GM19324 (cell line): ENCODE results near the gene GTPBP4.
"Not testable (repeated sequence)": the region's sequence is repeated elsewhere in the genome, so short reads cannot be mapped to it uniquely, and the experiment has no call there.

ENCODE experiments used
- ATAC-seq: cut with Tn5 transposase; IDR thresholded peaks from one replicate; pipeline ENCODE4 v1.9.1; 2021; ENCODE audit warnings: mild to moderate bottlenecking, moderate library complexity; ENCODE audit not compliant: unreplicated experiment, low FRiP score

The GTPBP4 gene

DNA sequence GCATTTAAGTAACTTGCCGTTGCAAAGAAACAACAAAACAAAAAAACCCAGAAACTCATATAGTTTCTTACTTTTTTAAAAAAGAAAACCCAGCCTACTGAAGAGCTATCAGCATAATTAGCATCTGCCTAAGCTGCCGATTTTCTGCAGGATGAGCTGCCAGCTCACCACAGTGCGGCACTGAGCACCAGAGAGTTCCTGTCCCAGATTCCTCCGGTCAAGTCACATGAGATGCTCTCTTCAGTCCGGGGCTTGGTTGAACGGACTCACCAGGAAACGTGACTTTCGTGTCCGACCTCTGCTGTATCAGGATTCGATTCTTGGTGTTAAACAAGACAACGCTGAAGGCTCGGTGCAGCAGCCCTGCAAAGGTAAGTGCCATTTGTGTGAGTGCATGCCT lies 34.2 kb downstream of the GTPBP4 start:
- ATAC-seq = no peak

DNA sequence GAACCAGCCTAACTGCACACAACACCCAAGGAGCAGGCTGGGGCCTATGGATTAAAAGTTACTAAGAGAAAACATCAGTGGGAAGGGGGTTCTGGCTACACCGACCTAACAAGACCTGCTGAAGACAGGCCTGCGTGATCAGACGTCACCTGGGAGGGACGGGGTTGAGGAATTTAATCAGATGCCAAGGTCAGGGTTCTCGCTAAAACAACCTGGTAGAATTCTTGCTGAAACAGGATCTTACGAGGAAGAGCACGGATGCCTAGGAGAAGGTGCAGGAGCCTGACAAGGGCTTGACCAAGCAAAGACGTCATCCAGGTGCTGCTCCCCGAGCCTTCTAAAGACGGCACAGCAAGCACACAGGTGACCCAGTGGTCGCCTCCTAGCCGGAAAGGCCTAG lies 35.9 kb downstream of the GTPBP4 start:
- no peak for ATAC-seq

DNA sequence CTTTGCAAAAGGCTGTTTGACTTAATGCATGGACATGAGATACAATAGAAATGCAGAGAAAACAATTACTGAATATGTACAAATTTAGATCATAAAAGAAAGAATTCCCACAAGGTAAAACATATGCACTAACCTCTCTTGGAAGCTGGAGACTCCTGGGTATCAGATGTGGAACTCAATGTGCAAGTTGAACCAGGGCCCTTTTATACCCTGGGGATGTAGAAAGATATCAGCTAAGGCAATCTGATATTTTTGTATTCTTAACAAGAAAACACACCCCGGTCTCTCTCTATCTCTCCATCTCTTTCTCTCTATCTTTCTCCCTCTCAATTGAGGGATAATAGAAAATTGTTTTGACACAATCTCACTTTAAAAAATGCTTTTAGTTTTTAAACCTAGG lies 37.4 kb downstream of the GTPBP4 start, which contains the start of gene IDI2:
Gene IDI2 (minus strand): TSS at position 177 of the 400 bp plus-strand sequence. CDS start 1,136 bp downstream, outside the sequence.
- ATAC-seq = no peak

DNA sequence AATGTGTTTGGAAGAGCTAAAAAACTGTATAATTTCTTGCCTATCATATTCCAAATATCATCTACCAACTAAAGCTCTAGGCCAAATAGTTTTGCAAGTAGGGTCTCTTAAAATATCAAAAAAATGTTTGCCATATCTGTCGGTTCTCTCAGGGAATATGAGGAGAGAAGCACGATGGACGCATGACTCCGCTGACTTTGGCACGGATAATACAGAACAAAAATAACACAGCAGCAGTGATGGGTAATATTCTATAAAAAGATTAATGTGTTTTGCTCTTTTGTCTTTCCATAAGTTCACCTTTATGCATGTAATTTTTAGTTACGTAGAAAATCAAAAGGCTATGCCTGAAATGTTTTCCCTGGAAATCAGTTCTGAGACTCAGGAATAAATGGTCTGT lies 38.3 kb downstream of the GTPBP4 start:
- no peak for ATAC-seq

DNA sequence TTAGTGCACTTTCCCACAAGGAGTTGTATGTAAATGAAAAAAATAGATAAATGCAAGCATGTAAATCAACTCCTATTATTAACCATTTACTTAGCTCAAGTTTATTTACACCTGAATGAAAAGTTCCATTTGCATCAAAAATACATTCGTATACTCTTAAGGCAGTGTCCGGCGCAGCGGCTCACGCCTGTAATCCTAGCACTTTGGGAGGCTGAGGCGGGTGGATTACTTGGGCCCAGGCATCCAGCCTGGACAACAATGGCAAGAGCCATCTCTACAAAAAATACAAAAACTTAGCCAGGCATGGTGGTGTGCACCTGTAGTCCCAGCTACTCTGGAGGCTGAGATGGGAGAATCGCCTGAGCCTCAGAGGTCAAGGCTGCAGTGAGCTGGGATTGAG lies 41.6 kb downstream of the GTPBP4 start:
- no peak for ATAC-seq

DNA sequence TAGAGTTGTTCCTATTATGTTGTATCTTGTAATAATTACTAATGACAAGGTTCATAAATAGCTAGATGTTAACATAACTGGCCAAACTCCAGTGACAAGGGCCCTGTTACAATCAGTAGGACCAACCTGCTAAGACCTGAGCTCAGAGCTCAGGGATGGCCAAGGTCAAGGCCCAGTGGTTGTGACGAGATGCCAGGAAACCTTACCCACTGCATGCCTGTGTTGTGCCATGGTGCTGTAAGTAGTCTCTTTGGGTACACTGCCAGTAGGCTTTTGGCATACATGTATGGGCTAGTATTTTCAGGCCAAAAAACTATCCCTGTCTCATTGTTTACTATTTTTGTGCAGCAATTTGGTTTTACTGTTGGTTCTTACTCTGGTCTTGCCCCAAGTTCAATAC lies 45.4 kb downstream of the GTPBP4 start:
- no peak for ATAC-seq

DNA sequence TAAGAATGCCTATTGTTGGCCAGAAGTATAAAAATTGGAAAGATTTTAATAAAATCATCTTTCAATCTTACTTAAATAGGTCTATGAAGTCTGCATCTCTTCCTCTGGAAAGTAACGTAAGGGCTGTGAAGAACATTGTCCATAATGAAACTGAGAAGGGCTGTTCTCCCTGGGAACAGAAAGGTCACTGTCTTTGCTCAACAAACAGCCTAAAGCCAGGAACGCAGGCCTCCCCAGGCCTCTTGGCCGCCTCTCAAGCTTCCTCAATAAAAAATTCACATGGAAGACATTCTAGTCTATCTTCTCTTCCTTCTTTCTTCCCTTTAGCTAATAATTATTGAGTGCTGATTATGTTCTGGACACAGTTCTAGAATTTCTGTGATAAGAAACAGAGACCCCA lies 46.5 kb downstream of the GTPBP4 start:
- ATAC-seq = no peak

DNA sequence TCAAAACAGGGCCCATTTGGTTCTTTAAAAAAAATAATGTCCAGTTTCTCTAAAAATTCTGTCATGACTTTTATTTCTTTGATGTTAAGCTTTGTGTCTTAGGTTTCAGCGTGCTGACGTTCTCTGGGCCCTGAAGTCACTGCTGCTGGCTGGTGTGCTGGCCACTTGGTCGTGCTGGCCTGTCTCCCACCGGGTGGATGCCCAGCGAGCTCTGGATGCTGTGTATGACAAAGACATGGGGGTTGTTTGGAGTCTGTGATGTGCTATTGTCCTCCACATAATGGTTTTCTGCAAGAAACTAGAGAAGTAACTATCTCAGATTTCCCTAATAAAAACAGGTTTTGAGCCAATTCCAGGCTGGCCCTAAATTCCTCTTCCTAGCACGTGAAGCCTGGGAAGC lies 47.0 kb downstream of the GTPBP4 start:
- no peak for ATAC-seq

DNA sequence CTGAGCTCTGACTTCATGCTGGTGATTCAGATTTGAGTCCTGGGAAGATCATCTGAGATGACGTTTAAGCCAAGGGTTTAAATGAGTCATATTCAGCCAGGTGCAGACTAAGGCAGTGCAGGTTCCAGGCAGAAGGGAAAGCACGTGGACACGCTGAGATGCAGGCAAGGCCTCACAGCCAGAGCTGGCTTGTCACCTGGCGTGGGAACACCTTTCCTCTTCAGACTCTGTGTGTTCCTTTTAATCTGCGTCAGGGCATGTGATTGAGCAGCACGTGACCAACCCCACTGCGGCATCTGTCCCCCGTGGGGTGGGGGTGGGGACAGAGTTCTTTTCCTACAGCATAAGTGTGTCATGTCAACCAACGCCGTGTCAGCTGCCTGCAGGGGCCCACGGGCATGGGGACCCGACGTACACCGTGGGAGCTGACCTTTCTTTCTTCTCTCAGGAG lies 48.1 kb downstream of the GTPBP4 start:
- no peak for ATAC-seq

DNA sequence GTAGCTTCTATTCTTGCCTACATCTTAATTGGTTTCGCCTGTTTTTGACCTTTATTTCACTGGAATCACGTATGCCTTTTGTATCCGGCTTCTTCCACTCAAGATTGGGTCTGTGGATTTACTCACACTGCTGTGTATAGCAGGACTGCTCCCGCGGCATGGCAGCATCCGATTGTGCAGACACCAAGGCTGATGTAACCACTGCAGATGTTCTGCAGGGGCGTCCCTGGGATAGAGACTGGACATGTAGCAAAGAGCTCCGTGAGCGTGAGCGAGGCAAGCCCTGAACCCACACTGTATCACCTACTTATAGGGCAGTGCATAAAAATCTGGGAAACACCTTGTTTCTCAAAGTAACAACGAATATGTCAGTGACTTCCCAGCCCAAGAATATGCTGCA lies 48.9 kb downstream of the GTPBP4 start:
- ATAC-seq = no peak

DNA sequence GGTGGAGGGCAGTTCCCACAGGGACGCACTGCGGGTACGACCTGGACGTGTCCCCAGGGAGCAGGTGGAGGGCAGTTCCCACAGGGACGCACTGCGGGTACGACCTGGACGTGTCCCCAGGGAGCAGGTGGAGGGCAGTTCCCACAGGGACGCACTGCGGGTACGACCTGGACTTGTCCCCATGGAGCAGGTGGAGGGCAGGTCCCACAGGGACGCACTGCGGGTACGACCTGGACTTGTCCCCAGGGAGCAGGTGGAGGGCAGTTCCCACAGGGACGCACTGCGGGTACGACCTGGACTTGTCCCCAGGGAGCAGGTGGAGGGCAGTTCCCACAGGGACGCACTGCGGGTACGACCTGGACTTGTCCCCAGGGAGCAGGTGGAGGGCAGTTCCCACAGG lies 50.5 kb downstream of the GTPBP4 start:
- ATAC-seq = not testable (repeated sequence)

DNA sequence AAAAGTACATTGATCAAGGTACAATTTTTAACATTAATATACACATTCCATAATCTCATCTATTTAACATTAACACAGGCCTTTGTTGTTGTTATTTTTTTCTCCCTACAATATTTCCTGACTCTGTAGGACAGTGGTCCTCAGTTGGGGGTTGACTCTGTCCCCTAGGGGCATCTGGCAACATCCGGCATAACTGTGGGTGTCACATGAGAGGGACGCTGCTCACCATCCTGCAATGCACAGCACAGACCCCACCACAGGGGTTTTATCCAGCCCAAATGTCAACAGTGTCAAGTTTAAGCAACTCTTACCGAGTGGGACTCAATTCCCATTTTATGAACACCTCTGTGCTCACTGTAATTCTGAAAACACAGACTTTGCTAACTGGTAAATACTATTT lies 51.9 kb downstream of the GTPBP4 start:
- ATAC-seq = no peak

DNA sequence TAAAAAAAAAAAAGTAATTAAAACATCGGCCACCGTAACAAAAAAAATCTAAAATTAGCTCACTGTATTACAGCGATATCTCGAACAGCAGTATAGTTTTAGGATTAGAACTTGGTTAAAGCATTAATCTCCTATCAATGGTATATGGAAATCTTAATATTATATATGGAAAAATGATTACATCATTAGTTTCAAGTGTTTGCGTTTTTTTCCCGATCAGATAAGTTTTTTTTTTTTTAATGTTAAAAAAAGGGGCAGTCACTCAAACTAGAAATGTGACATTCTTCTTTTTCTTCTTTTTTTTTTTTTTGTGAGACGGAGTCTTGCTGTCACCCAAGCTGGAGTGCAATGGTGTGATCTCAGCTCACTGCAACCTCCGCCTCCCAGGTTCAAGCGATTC lies 53.3 kb downstream of the GTPBP4 start:
- no peak for ATAC-seq

DNA sequence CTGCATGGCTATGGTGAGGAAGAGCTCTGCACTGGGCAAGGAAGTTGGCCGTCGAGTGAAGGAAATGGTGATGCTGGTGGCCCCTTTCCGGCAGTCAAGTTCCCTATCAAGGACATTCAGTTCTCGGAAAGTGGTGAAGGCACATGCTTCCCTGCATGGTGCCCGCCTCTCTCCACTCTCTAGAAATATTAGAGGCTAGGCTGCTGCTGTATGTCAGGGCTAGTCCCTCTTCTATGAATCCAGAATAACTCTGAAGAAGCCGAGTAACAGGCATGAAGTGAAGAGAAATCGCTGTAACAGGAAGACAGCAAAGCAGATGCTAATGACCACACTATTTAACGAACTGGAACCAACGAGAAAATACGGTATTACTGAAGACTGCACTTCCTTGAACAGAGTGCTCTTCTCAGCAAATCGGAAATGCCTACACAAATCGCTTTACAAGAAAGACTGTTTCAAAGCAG lies 55.3 kb downstream of the GTPBP4 start:
- peak; percentile 39 for ATAC-seq

DNA sequence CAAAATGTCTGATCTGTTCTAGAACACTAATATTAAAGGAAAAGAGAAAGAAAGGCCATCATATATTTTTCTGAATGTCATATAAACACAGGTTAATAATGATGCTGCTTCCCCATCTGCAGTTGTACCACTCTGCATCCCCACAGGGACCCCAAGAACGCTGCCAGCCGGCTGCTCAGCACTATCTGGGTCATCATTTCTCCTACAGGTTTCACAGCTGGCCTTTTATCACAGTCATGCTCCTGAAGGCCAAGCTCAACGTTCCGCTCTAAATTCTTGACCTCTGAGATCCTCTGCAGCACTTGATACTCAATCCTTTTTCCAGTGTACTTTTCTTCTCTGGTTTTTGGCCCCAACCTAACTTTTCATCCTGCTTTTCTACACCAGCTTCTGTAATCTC lies 55.9 kb downstream of the GTPBP4 start:
- ATAC-seq = no peak

DNA sequence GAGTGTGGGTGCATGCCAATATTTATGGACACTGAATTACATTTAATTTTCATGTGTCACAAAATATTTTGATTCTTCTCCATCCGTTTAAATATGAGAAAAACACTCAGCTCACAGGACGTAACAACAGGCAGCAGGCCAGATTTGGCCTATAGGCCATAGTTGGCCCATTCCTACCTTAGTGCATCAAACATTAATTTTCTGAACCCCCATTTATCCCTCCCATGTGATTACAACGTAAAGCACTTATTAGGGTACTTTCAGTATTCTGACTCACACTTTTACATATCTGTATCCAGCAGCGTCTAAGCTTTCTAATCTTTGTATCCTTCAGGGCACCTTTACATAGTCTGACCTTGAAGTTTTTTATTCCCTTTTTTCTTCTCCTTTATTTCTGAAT lies 56.7 kb downstream of the GTPBP4 start:
- no peak for ATAC-seq

DNA sequence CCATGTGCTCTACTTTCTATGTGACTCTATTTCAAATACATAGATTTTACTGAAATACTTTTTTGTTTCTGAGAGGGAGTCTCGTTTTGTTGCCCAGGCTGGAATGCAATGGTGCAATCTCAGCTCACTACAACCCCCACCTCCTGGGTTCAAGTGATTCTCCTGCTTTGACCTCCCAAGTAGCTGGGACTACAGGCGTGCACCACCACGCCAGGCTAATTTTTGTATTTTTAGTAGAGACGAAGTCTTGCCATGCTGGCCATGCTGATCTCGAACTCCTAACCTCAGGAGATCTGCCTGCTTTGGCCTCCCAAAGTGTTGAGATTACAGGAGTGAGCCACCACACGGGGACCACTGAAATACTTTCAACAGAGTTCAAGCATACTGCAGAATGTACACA lies 57.2 kb downstream of the GTPBP4 start:
- ATAC-seq = no peak

DNA sequence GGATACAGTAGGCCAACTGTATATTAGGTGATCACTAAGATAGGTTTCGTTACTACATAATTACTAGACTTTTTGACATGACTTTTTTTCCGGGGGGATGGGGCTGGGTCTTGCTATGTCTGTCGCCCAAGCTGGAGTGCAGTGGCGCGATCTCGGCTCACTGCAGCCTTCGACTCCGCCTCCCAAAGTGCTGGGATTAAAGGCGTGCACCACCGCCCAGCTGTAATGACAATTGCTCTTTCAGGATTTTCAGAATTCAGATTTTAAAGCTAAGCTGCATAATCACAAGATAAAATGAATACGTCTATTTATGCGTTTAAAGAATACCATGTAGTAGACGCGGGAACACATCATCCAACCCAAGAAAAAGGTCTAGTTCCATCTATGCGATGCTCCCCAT lies 59.7 kb downstream of the GTPBP4 start:
- no peak for ATAC-seq

DNA sequence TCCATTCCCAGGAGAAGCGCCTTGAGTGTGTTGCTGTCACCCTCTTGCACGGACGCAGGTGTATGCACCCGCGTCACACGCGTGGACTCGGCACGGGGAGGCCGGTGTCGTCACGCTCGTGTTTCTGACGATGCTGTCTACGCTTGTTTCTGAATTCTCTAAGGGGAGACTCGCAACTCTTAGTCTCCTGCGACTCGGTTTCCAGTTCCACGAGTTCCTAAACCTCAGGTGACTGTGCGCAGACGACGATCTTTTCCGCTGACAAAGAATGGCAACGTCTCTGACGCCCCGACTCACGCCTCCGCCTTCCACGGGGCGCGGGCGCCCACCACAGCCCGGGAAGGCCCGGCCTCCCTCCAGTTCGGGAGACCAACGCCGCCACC lies 60.1 kb downstream of the GTPBP4 start:
- no peak for ATAC-seq

DNA sequence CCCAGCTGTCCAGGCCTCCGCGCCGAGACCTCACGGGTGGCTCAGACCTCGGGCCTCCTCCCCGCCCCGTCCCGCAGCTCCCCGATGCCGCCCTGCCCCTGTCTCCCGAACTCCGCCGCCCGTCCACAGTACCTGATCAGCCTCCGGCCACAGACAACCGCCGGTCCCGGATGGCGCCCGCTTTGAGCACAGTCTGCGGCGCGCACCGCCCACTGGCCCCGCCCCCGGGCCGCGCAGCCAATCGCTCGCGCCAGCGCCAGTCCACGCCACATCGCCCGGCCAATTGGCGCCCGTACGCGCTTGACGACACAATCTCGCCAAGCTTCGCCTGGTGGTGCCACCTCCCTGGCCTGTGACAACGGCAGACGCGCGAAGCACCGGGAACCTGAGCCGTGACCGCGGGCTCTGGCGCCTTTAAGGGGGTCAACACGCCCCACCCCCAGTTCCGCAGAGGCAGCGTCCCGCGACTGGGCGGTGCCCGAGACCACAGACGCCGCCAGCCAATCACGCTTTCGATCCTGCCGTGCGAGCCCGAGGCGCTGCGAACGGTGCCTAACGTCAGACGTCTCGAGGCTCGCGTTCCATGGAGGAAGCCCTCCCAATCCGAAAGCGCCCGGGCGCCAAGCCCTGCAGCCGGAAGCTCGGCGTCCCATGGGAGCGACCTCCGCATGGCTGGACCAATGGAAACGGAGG lies 60.6 kb downstream of the GTPBP4 start, which contains the start of gene IDI1:
Gene IDI1 (minus strand): TSS at position 388 of the 693 bp plus-strand sequence. CDS start 116 bp downstream, at position 272.
- peak; percentile 89 for ATAC-seq

DNA sequence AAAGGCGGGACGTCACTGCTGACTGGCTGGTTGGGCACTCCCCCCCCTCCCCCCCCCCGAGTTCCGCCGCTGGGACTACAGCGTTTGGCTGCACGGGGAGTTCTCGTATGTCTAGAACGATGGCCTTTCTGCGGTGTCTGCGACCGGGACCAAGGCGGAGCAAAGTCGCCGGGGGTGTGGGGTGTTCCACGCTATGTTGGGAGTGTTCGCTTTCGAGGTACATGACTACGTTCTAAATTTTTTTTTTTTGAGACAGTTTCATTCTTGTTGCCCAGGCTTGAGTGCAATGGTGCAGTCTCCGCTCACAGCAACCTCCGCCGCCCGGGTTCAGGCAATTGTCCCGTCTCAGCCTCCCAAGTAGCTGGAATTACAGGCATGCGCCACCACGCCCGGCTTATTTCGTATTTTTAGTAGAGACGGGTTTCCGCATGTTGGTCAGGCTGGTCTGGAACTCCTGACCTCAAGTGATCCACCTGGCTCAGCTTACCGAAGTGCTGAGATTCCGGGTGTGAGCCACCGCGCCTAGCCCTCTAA lies 61.3 kb downstream of the GTPBP4 start:
- no peak for ATAC-seq

DNA sequence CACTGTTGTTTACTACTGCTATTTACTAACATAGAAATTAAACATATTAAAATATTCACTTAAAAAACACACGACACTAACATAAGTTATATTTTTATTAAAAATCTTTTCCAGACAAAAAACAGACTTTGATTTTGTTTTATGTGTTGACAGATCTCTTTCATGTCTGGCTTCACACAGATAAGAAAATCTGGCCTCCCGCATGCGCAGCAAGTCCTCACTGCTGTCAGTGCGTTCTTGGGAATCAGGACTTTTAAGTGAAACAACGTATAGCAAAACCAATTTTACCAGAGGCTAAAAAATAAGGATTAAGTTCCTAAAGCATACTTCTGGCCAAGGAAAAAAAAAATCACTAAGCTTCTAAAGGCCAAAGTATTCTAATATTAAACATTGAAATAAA lies 61.9 kb downstream of the GTPBP4 start:
- no peak for ATAC-seq
